ENCODE results near the gene TCF7L2. TPM values are rescaled to one million over a fixed set of nuclear protein-coding genes. Genes with fewer than 3 reads are reported as not detected.

The TCF7L2 gene
- polyA plus RNA-seq (2011; rRNA removed) (6.3 and 7.7 TPM in 2 replicates), polyA minus RNA-seq (2011; rRNA and poly(A)+ RNA removed) (16.8 and 17.0 TPM in 2 replicates)

DNA sequence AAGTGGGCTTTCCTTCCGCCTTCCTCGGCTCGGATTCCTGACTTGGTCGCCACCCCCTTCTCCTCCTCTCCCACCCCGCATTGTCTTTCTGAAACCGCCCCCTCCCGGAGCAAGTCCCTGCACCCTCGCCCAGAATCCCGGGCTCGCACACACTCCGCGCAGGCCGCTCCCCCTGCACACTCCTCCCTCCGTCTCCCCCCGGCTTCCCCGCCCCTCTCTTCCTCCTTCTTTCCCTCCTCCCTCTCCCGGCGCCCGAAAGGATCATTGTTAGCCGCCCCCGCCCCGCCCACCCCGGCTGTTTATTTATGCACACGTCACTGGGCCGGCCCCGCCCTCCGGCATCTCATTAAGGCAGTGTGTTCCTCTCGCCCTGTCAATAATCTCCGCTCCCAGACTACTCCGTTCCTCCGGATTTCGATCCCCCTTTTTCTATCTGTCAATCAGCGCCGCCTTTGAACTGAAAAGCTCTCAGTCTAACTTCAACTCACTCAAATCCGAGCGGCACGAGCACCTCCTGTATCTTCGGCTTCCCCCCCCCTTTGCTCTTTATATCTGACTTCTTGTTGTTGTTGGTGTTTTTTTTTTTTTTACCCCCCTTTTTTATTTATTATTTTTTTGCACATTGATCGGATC lies at the start of gene TCF7L2:
Gene TCF7L2 (plus strand): TSS at position 373 of the 633 bp plus-strand sequence. CDS start 510 bp downstream, outside the sequence.
- DNase-seq (ENCODE audit: low read depth, low spot score) = peak; percentile 89
- Histone ChIP-seq H3K9me3 (ENCODE audit: control insufficient read depth, insufficient read depth, low read length) (peaks cover 4% of the 10 kb centered on the region; the same call in 1 of the 2 replicates), H3K27ac (ENCODE audit: low read depth, low read length) (peak within 1 kb of the TSS; percentile 77), H3K4me3 (ENCODE audit: low read depth, low read length) (peak within 1 kb of the TSS; percentile 60), H3K27me3 (ENCODE audit: control insufficient read depth, insufficient read depth, low read length) (no peaks in the 10 kb centered on the region)
- ChIA-PET POLR2A (interaction anchor here (0.6 to 2.0 kb wide), 7 partner anchors 9 to 435 kb away, joined by 3 to 12 read pairs (median 3); no protein-coding TSS in a partner anchor), CTCF (interaction anchor here (0.6 to 1.1 kb wide), 5 partner anchors 10 to 238 kb away, joined by 3 to 4 read pairs (median 3); no protein-coding TSS in a partner anchor)
- TF ChIP-seq, protein P1, sequence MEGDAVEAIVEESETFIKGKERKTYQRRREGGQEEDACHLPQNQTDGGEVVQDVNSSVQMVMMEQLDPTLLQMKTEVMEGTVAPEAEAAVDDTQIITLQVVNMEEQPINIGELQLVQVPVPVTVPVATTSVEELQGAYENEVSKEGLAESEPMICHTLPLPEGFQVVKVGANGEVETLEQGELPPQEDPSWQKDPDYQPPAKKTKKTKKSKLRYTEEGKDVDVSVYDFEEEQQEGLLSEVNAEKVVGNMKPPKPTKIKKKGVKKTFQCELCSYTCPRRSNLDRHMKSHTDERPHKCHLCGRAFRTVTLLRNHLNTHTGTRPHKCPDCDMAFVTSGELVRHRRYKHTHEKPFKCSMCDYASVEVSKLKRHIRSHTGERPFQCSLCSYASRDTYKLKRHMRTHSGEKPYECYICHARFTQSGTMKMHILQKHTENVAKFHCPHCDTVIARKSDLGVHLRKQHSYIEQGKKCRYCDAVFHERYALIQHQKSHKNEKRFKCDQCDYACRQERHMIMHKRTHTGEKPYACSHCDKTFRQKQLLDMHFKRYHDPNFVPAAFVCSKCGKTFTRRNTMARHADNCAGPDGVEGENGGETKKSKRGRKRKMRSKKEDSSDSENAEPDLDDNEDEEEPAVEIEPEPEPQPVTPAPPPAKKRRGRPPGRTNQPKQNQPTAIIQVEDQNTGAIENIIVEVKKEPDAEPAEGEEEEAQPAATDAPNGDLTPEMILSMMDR (IDR thresholded peaks at IDR 0.05; ENCODE audit: low read depth, low read length) = no peak

DNA sequence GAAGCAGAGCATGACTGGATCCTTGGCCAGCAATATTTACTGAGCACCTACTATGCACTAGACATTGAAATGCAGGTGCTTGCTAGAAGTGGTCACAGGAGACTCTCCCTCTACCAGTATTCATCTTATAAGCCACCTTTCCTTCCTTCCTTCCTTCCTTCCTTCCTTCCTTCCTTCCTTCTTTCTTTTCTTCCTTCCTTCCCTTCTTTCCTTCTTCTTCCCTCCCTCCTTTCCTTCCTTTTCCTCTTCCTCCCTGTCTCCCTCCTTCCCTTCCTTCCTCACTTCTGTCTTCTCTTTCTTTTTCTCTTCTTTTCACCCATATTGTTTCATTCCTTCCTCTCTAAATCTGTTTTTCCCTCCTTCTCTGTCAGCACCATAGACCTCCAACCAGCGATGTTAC lies 47.3 kb upstream of the TCF7L2 start:
- CTCF ChIA-PET = no interaction called here
- no peak for DNase-seq (ENCODE audit: low read depth, low spot score)

GRCh38 chr10:112904000-112904399 lies 46.0 kb upstream of the TCF7L2 start:
- CTCF ChIA-PET = no interaction called here
- Histone ChIP-seq H3K9me3 (ENCODE audit: control insufficient read depth, insufficient read depth, low read length) (no peaks in the 10 kb centered on the region), H3K4me3 (ENCODE audit: low read depth, low read length) (no peak overlapping the region), H3K27me3 (ENCODE audit: control insufficient read depth, insufficient read depth, low read length) (no peaks in the 10 kb centered on the region), H3K27ac (ENCODE audit: low read depth, low read length) (no peak overlapping the region)
- no peak for DNase-seq (ENCODE audit: low read depth, low spot score)
- POLR2A ChIA-PET = no interaction called here
- TF ChIP-seq, protein P1 (IDR thresholded peaks at IDR 0.05; ENCODE audit: low read depth, low read length) = no peak

More for the DNA sequence above, 47.3 kb upstream of the TCF7L2 start:
- H3K27ac ChIP-seq (ENCODE audit: low read depth, low read length) = no peak overlapping the region
- no peak overlapping the region for H3K4me3 ChIP-seq (ENCODE audit: low read depth, low read length)
- no peaks in the 10 kb centered on the region for H3K27me3 ChIP-seq (ENCODE audit: control insufficient read depth, insufficient read depth, low read length)
- H3K9me3 ChIP-seq (ENCODE audit: control insufficient read depth, insufficient read depth, low read length) = no peaks in the 10 kb centered on the region
- POLR2A ChIA-PET = no interaction called here
- TF ChIP-seq, protein P1 (IDR thresholded peaks at IDR 0.05; ENCODE audit: low read depth, low read length) = no peak

- TF ChIP-seq, protein P1 (IDR thresholded peaks at IDR 0.05; ENCODE audit: low read depth, low read length) = no peak
- CTCF ChIA-PET = no interaction called here
- DNase-seq (ENCODE audit: low read depth, low spot score) = no peak
- Histone ChIP-seq H3K9me3 (ENCODE audit: control insufficient read depth, insufficient read depth, low read length) (no peaks in the 10 kb centered on the region), H3K4me3 (ENCODE audit: low read depth, low read length) (no peak overlapping the region), H3K27ac (ENCODE audit: low read depth, low read length) (no peak overlapping the region), H3K27me3 (ENCODE audit: control insufficient read depth, insufficient read depth, low read length) (no peaks in the 10 kb centered on the region)
- POLR2A ChIA-PET = no interaction called here
These were observed 43.1 kb upstream of the TCF7L2 start for GRCh38 chr10:112906945-112907344.

DNA sequence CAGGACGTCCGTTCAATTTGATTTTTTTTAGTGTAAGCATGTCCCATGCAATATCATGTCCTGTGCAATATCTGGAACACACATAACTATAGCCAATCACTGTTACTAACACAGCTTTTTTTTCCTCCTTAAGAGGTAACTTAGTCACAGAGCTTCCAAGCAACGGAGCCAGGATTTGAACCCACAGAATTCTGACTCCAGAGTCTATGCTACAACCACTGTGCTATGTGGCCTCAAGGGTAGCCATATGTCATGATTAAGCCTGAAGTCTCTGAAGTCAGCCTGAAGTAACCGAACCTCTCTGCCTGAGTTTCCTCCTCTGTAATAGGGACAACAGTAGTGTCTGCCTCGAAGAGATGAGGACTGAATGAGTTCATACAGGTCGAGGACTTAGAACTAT lies 42.2 kb upstream of the TCF7L2 start:
- ChIA-PET POLR2A (no interaction called here), CTCF (no interaction called here)
- DNase-seq (ENCODE audit: low read depth, low spot score) = no peak
- TF ChIP-seq, protein P1 (IDR thresholded peaks at IDR 0.05; ENCODE audit: low read depth, low read length) = no peak
- no peaks in the 10 kb centered on the region for H3K27me3 ChIP-seq (ENCODE audit: control insufficient read depth, insufficient read depth, low read length)
- no peak overlapping the region for H3K27ac ChIP-seq (ENCODE audit: low read depth, low read length)
- no peaks in the 10 kb centered on the region for H3K9me3 ChIP-seq (ENCODE audit: control insufficient read depth, insufficient read depth, low read length)
- H3K4me3 ChIP-seq (ENCODE audit: low read depth, low read length) = no peak overlapping the region
